ENCODE data around the gene SSR4. TPM values are rescaled to one million over a fixed set of nuclear protein-coding genes. Genes with fewer than 3 reads are reported as not detected.

SSR4 gene
- total and polyA plus RNA-seq, 2 of the 13 experiments (the other 11 are each of a cell fraction or from before 2014, with no cell fraction given), result 214 to 288 TPM

GRCh38 chrX:153783378-153784013 lies 11.0 kb upstream of the SSR4 start (continued):
- TF ChIP-seq ZNF749 (CRISPR knock-in tag; IDR thresholded peaks at IDR 0.05; ENCODE audit: borderline replicate concordance), result no peak
- TF ChIP-seq SP5 (CRISPR knock-in tag; IDR thresholded peaks at IDR 0.05; ENCODE audit: borderline replicate concordance, low read depth), result no peak
- TF ChIP-seq PCBP1 (IDR thresholded peaks at IDR 0.05; ENCODE audit: borderline replicate concordance, low read depth, low read length), result no peak

- TF ChIP-seq MEIS1 (CRISPR knock-in tag; IDR thresholded peaks at IDR 0.05; ENCODE audit: borderline replicate concordance), result no peak
- no peak for TF ChIP-seq TMF1 (CRISPR knock-in tag; IDR thresholded peaks at IDR 0.05; ENCODE audit: low read depth)
- no peak for TF ChIP-seq TRIM22 (IDR thresholded peaks at IDR 0.05)
- no peak for TF ChIP-seq KLF13 (CRISPR knock-in tag; IDR thresholded peaks at IDR 0.05)
- no peak for TF ChIP-seq ZNF256 (CRISPR knock-in tag; conservative IDR thresholded peaks at IDR 0.05)
- no peak for TF ChIP-seq ZNF720 (CRISPR knock-in tag; IDR thresholded peaks at IDR 0.05)
- TF ChIP-seq ZSCAN21 (CRISPR knock-in tag; IDR thresholded peaks at IDR 0.05; ENCODE audit: borderline replicate concordance), result no peak
- TF ChIP-seq ETV6 (CRISPR knock-in tag; conservative IDR thresholded peaks at IDR 0.05), result no peak
- TF ChIP-seq ZNF292 (CRISPR knock-in tag; IDR thresholded peaks at IDR 0.05; ENCODE audit: borderline replicate concordance, low read depth), result no peak
- TF ChIP-seq NFYB (CRISPR knock-in tag; IDR thresholded peaks at IDR 0.05), result no peak
- no peak for TF ChIP-seq MYC (CRISPR knock-in tag; IDR thresholded peaks at IDR 0.05; ENCODE audit: borderline replicate concordance)
- TF ChIP-seq NFIB (CRISPR knock-in tag; IDR thresholded peaks at IDR 0.05; ENCODE audit: borderline replicate concordance), result no peak
- no peak for TF ChIP-seq HMGA1 (CRISPR knock-in tag; conservative IDR thresholded peaks at IDR 0.05)
- no peak for TF ChIP-seq EHMT2 (IDR thresholded peaks at IDR 0.05; ENCODE audit: borderline replicate concordance, low read depth, low read length)
- no peak for TF ChIP-seq TFDP1 (CRISPR knock-in tag; IDR thresholded peaks at IDR 0.05; ENCODE audit: borderline replicate concordance)
- TF ChIP-seq NAIF1 (CRISPR knock-in tag; IDR thresholded peaks at IDR 0.05; ENCODE audit: borderline replicate concordance), result no peak
- Histone ChIP-seq H2AFZ (ENCODE audit: low read length) (no peak overlapping the region), H3K36me3 (replicated peaks in 1 of 2; ENCODE audit: control insufficient read depth in 1 of 2, insufficient read depth in 2 of 2, low read length in 2 of 2) (no peaks in the 10 kb centered on the region; a peak in 2 of 5 replicates), H3K27ac (ENCODE audit: extremely low read length, insufficient read depth, low read length) (no peak overlapping the region), H3K9ac (ENCODE audit: insufficient read depth, low read depth, low read length) (no peak overlapping the region), H3K27me3 (ENCODE audit: control insufficient read depth in 1 of 2, insufficient read depth in 2 of 2, low read length in 2 of 2) (no peaks in the 10 kb centered on the region), H3K4me3 (replicated peaks in 1 of 3; ENCODE audit: insufficient read depth in 1 of 3, low read depth in 2 of 3, low read length in 3 of 3) (no peak overlapping the region), H3K9me3 (ENCODE audit: low read length) (no peaks in the 10 kb centered on the region), H3K4me1 (ENCODE audit: insufficient read depth, low read length) (no peaks in the 10 kb centered on the region), H3K79me2 (ENCODE audit: insufficient read depth, low read length) (no peaks in the 10 kb centered on the region), H4K20me1 (ENCODE audit: insufficient read depth, low read length) (no peaks in the 10 kb centered on the region), H3K4me2 (ENCODE audit: low read depth, low read length) (no peak overlapping the region)
- FAIRE-seq (no peak), DNase-seq (ENCODE audit: low spot score) (no peak), ATAC-seq (no peak)
- WGBS (ENCODE audit: low lambda C conversion rate), result no CpG with 5 or more reads among the region's 27 CpGs
- ChIA-PET POLR2A (interaction anchor here (0.8 kb wide), 1 partner anchor 10 kb away, joined by 3 read pairs; the partner anchor contains the start of genes IDH3G and SSR4), CTCF (ENCODE audit: low intra/inter-chr PET ratio, low total read pairs) (no interaction called here)
- no TSS peak for BruUV-seq (replicated peaks)
- in situ Hi-C loops (cut with HindIII; ENCODE audit: extremely low pct_ligation_motif_present, low pct_unique_long_range_greater_than_20kb) (no loop called here), intact Hi-C loops (cut with micrococcal nuclease; ENCODE audit: unreplicated experiment) (no loop called here)
Measured at GRCh38 chrX:153784325-153784967, 10.0 kb upstream of the SSR4 start.
